ENCODE measurements around the gene CENPVL2.

GRCh38 chrX:51694254-51694653 lies 11.6 kb upstream of the CENPVL2 start:
- TF ChIP-seq CTCF (IDR thresholded peaks at IDR 0.05; ENCODE audit: low read depth, low read length, missing input control) (no peak), ATF3 (IDR thresholded peaks at IDR 0.05) (no peak), REST (IDR thresholded peaks at IDR 0.05) (no peak), MAX (IDR thresholded peaks at IDR 0.05) (no peak), RXRA (IDR thresholded peaks at IDR 0.05) (no peak), TAF1 (conservative IDR thresholded peaks at IDR 0.05) (no peak), SP1 (IDR thresholded peaks at IDR 0.05) (no peak), EGR1 (IDR thresholded peaks at IDR 0.05; ENCODE audit: low read depth in 2 of 2) (no peak), JUND (IDR thresholded peaks at IDR 0.05) (no peak), FOXA1 (IDR thresholded peaks at IDR 0.05) (no peak), RAD21 (IDR thresholded peaks at IDR 0.05) (no peak), ZBTB33 (IDR thresholded peaks at IDR 0.05) (no peak), YY1 (IDR thresholded peaks at IDR 0.05) (no peak), GABPA (IDR thresholded peaks at IDR 0.05 in 1 of 2, conservative IDR thresholded peaks at IDR 0.05 in 1 of 2) (no peak)

Data from liver (tissue), 3 donors.